Glutamatergic neuron (in vitro differentiated cells): ENCODE data around the gene TIMP2. TPM values are rescaled to one million over a fixed set of nuclear protein-coding genes. Genes with fewer than 3 reads are reported as not detected.
"Not testable (repeated sequence)": the region's sequence is repeated elsewhere in the genome, so short reads cannot be mapped to it uniquely, and the experiment has no call there.

Experiments used
- DNase-seq: peaks from one replicate; pipeline ENCODE4 v3.0.0; 2022
- H3K27ac Mint-ChIP-seq: one replicate; pipeline ENCODE4 v1.8.0; 2020; ENCODE audit warnings: mild to moderate bottlenecking, mixed read lengths, inconsistent platforms; ENCODE audit not compliant: unreplicated experiment
- H3K27me3 Mint-ChIP-seq: one replicate; pipeline ENCODE4 v1.8.0; 2020; ENCODE audit warnings: mild to moderate bottlenecking, moderate library complexity, mixed read lengths, inconsistent platforms; ENCODE audit not compliant: unreplicated experiment
- H3K36me3 Mint-ChIP-seq: one replicate; pipeline ENCODE4 v1.8.0; 2020; ENCODE audit warnings: mild to moderate bottlenecking, mixed read lengths, inconsistent platforms; ENCODE audit not compliant: unreplicated experiment
- H3K4me1 Mint-ChIP-seq: one replicate; pipeline ENCODE4 v1.8.0; 2020; ENCODE audit warnings: mild to moderate bottlenecking, low read depth, mixed read lengths, inconsistent platforms; ENCODE audit not compliant: unreplicated experiment
- H3K4me3 Mint-ChIP-seq: one replicate; pipeline ENCODE4 v1.8.0; 2020; ENCODE audit warnings: mild to moderate bottlenecking, mixed read lengths, inconsistent platforms; ENCODE audit not compliant: unreplicated experiment
- H3K9me3 Mint-ChIP-seq: one replicate; pipeline ENCODE4 v1.8.0; 2020; ENCODE audit warnings: mild to moderate bottlenecking, moderate library complexity, mixed read lengths, inconsistent platforms; ENCODE audit not compliant: unreplicated experiment
- total RNA-seq: library from RNA; stranded (reverse); fragmentation: NEBNext Ultra II Directional; extraction: Animal tissue kit (Norgen Biotek cat#: 25700); gene quantifications from one replicate; pipeline ENCODE4 v1.2.1, GENCODE V29; 2021; ENCODE audit not compliant: unreplicated experiment
- TF ChIP-seq, protein P1 (sequence below): fragments of 200-600 bp; sonication (generic); IDR thresholded peaks from one replicate; pipeline ENCODE4 v1.5.0; 2021; ENCODE audit not compliant: partially characterized antibody, unreplicated experiment

Gene TIMP2
- total RNA-seq, 1 donor from 2014 or later = 121 TPM

DNA sequence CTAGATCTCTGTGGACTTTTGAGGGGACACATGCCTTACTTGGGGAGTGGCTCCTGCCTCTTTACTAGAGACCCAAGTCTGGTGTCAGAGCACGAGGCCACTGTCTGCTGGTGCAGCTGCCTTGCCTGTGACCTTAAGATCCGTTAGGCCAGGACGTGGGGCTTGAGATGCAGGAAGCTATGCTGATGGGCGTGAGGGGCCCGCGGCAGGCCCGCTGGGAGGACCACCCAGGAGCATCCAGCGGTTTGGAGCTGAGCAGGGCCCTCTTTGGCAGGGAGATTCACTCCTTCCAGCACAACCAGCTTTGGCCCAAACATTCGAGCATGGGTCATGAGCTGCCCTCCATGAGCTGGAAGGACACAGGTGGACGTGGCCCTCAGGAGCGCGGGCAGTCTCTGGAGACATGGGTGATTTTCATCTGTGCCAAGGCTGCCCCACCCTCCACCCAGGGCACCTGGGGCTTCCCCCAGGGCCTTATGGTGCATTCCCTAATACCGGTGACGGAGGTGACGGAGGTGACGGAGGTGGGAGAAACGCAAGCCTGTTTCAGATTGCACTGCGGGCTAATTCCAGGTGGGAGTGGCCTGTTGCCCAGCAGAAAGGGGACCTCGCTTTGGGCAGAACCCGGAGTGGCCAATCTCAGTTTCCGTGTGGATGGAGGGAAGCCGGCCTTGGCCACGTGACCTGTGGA is 41.9 kb upstream of the TIMP2 start:
- DNase-seq = no peak
- peaks cover 8% of the 10 kb centered on the region for H3K27me3 Mint-ChIP-seq
- H3K4me1 Mint-ChIP-seq = peaks cover 17% of the 10 kb centered on the region
- H3K4me3 Mint-ChIP-seq = no peak overlapping the region
- TF ChIP-seq, protein P1, sequence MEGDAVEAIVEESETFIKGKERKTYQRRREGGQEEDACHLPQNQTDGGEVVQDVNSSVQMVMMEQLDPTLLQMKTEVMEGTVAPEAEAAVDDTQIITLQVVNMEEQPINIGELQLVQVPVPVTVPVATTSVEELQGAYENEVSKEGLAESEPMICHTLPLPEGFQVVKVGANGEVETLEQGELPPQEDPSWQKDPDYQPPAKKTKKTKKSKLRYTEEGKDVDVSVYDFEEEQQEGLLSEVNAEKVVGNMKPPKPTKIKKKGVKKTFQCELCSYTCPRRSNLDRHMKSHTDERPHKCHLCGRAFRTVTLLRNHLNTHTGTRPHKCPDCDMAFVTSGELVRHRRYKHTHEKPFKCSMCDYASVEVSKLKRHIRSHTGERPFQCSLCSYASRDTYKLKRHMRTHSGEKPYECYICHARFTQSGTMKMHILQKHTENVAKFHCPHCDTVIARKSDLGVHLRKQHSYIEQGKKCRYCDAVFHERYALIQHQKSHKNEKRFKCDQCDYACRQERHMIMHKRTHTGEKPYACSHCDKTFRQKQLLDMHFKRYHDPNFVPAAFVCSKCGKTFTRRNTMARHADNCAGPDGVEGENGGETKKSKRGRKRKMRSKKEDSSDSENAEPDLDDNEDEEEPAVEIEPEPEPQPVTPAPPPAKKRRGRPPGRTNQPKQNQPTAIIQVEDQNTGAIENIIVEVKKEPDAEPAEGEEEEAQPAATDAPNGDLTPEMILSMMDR = no peak
- H3K36me3 Mint-ChIP-seq = no peaks in the 10 kb centered on the region
- H3K27ac Mint-ChIP-seq = peak overlapping the region; percentile 52
- peaks cover 3% of the 10 kb centered on the region for H3K9me3 Mint-ChIP-seq

DNA sequence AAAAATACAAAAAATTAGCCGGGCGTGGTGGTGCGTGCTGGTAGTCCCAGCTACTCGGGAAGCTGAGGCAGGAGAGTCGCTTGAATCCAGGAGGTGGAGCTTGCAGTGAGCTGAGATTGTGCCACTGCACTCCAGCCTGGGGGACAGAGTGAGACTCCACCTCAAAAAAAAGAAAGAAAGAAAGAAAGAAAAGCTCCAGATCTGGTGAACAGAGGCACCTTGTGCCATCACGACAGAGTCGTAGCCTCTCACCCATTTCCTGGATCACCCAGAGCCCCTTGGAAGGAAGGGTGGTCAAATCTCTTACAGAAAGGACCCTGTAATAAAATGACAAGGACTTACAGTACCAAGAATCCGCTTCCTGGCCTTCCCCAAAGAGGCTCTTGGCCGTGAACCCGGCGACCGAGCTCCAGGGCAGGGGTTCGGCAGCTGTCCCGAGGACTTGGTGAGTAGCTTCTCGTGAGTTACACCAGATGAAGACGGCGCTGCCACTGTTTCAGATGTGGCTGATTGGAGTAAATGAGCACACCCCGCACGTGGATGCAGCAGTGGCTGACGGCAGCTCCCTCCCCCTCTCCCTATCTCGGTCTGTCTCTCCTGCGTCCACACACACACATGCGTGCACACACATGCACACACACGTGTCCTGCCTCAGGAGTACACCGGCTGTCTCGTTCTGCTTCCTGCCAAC is 41.1 kb upstream of the TIMP2 start:
- Mint-ChIP-seq H3K36me3 (no peaks in the 10 kb centered on the region), H3K27ac (no peak overlapping the region), H3K27me3 (peaks cover 9% of the 10 kb centered on the region), H3K9me3 (peaks cover 2% of the 10 kb centered on the region), H3K4me3 (peak overlapping the region; percentile 25), H3K4me1 (peaks cover 14% of the 10 kb centered on the region)
- TF ChIP-seq, protein P1 = no peak
- no peak for DNase-seq

DNA sequence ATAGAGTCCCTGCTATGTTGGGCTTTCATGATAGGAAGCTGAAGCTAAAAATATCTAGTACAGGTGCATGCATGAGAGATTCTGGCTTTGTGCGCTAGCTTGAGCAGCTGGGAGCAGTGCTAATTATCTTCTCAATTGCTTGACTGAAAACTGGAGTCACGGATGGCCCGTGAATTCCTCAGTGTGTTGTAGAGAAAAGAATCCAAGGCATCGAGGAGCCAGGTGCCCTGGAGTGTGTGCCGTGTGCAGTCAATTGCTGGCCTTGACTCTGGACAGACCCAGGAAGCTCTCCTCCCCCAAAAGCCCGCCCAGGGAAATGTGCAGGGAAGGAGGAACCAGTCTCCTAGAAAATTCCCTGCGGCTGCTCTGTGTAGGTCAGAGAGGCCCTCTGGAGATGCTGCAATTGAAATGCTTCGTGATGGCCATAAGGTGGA is 40.3 kb upstream of the TIMP2 start:
- H3K9me3 Mint-ChIP-seq = peaks cover 5% of the 10 kb centered on the region

DNA sequence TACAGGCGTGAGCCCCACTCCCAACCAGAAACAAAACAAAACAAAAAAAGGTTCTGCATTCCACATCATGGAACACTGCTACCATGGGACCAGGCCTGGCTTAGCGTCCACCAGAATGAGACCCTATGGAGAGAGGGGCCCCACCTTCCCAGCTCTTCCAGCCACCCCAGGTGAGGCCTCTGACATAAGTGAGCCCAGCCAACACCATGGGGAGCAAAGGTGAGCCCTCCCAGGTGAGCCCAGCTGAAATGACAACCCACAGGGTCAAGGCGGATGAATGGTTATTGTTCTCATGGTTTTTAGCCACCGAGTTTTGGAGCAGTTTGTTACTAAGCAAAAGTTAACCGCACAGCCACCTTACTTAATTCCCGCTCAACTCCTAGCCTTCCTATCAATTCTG is 38.2 kb upstream of the TIMP2 start:
- peaks cover 5% of the 10 kb centered on the region for H3K9me3 Mint-ChIP-seq
- no peaks in the 10 kb centered on the region for H3K36me3 Mint-ChIP-seq
- no peak overlapping the region for H3K27ac Mint-ChIP-seq
- TF ChIP-seq, protein P1 = no peak
- peaks cover 8% of the 10 kb centered on the region for H3K4me1 Mint-ChIP-seq
- no peak for DNase-seq
- H3K27me3 Mint-ChIP-seq = peaks cover 7% of the 10 kb centered on the region
- H3K4me3 Mint-ChIP-seq = no peak overlapping the region

More for the DNA sequence above, 40.3 kb upstream of the TIMP2 start:
- Mint-ChIP-seq H3K4me1 (peaks cover 10% of the 10 kb centered on the region), H3K27me3 (peaks cover 7% of the 10 kb centered on the region), H3K4me3 (no peak overlapping the region), H3K36me3 (no peaks in the 10 kb centered on the region), H3K27ac (no peak overlapping the region)
- TF ChIP-seq, protein P1 = no peak
- no peak for DNase-seq

DNA sequence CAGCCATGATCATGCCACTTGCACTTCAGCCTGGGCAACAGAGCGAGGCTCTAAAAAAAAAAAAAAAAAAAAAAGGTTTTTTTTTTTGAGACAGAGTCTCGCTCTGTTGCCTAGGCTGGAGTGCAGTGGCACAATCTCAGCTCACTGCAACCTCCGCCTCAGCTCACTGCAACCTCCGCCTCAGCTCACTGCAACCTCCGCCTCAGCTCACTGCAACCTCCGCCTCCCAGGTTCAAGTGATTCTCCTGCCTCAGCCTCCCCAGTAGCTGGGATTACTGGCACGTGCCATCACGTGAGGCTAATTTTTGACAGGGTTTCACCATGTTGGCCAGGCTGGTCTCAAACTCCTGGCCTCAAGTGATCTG is 37.8 kb upstream of the TIMP2 start:
- H3K27me3 Mint-ChIP-seq, H3K27ac Mint-ChIP-seq, DNase-seq, H3K4me1 Mint-ChIP-seq, H3K9me3 Mint-ChIP-seq, H3K36me3 Mint-ChIP-seq, H3K4me3 Mint-ChIP-seq: not testable (repeated sequence)
